Loucy (cell line): Measurements from ENCODE around the gene SCCPDH.

ENCODE experiments used
- H2AFZ ChIP-seq: fragments of 200-600 bp; sonication (generic); 2 replicates; pipeline ENCODE4 v1.6.0; 2016; ENCODE audit warnings: antibody characterized with exemption, mild to moderate bottlenecking, low read length, moderate library complexity
- H3F3A ChIP-seq: fragments of 200-600 bp; 2 replicates; pipeline ENCODE4 v1.6.0; 2016; ENCODE audit warnings: antibody characterized with exemption, low read depth, mild to moderate bottlenecking
- H3K27me3 ChIP-seq: fragments of 200-600 bp; sonication (generic); 2 replicates; pipeline ENCODE4 v1.6.1; 2014; ENCODE audit warnings: low read length, mild to moderate bottlenecking; ENCODE audit not compliant: insufficient read depth, poor library complexity, severe bottlenecking
- H3K36me3 ChIP-seq: fragments of 200-600 bp; sonication (generic); 2 replicates; pipeline ENCODE4 v1.6.1; 2016; ENCODE audit warnings: low read length; ENCODE audit not compliant: insufficient read depth
- H3K4me1 ChIP-seq: fragments of 200-600 bp; sonication (generic); 2 replicates; pipeline ENCODE4 v1.5.1; 2014; ENCODE audit warnings: low read length, mild to moderate bottlenecking; ENCODE audit not compliant: insufficient read depth, poor library complexity, severe bottlenecking
- H3K4me2 ChIP-seq: fragments of 200-600 bp; sonication (generic); 2 replicates; pipeline ENCODE4 v1.6.0; 2014; ENCODE audit warnings: antibody characterized with exemption, low read length, low read depth, mild to moderate bottlenecking; ENCODE audit not compliant: poor library complexity, severe bottlenecking
- H3K4me3 ChIP-seq: fragments of 200-600 bp; sonication (generic); 2 replicates; pipeline ENCODE4 v1.5.1; 2014; ENCODE audit warnings: low read length, mild to moderate bottlenecking, mixed read lengths; ENCODE audit not compliant: poor library complexity, severe bottlenecking
- H3K79me2 ChIP-seq: fragments of 200-600 bp; sonication (generic); 2 replicates; pipeline ENCODE4 v1.6.1; 2014; ENCODE audit warnings: low read length; ENCODE audit not compliant: insufficient read depth
- H3K9ac ChIP-seq: fragments of 200-600 bp; sonication (generic); 2 replicates; pipeline ENCODE4 v1.6.0; 2014; ENCODE audit warnings: mild to moderate bottlenecking, low read depth, low read length, moderate library complexity; ENCODE audit not compliant: poor library complexity, severe bottlenecking
- H3K9me2 ChIP-seq: fragments of 200-600 bp; sonication (generic); replicated peaks from 2 replicates; pipeline ENCODE4 v1.6.1; 2016; ENCODE audit warnings: low read depth, low read length, mixed read lengths
- H3K9me3 ChIP-seq: fragments of 200-600 bp; sonication (generic); 2 replicates; pipeline ENCODE4 v1.6.1; 2014; ENCODE audit warnings: mild to moderate bottlenecking, antibody characterized with exemption, low read length, low read depth; ENCODE audit not compliant: insufficient read depth
- H4K20me1 ChIP-seq: fragments of 200-600 bp; sonication (generic); 2 replicates; pipeline ENCODE4 v1.6.0; 2014; ENCODE audit warnings: antibody characterized with exemption, low read length, mild to moderate bottlenecking; ENCODE audit not compliant: insufficient read depth, poor library complexity, severe bottlenecking
- EZH2phosphoT487 ChIP-seq: fragments of 200-600 bp; IDR thresholded peaks from 2 replicates; pipeline ENCODE4 v1.6.1; 2018; ENCODE audit warnings: antibody characterized with exemption, mild to moderate bottlenecking, moderate library complexity, borderline replicate concordance
- TF ChIP-seq, protein P1 (sequence below): fragments of 200-600 bp; sonication (generic); conservative IDR thresholded peaks from 2 replicates; pipeline ENCODE4 v1.5.1; 2014; ENCODE audit warnings: mild to moderate bottlenecking, antibody characterized with exemption, low read length

SCCPDH gene

DNA sequence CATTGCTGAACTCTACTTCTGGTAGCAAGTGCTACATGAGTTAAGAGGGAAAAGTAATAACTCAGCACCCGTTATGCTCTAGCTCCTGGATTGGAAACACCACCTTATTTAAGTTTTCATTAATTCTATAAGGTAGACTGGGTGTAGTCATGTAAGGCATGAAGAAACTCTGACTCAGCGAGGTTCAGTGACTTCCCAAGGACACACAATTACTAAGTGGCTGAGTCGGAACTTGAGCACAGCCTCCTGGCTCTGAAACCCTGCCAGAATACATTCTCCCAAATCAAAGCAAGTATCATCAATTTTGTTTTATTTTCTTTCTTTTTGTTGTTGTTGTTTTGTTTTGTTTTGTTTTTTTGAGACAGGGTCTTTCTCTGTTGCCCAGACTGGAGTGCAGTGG is 29.1 kb upstream of the SCCPDH start:
- Histone ChIP-seq H3K9ac (no peak overlapping the region), H3K9me2 (no peaks in the 10 kb centered on the region), H3K36me3 (no peaks in the 10 kb centered on the region), H3K4me2 (no peak overlapping the region), H4K20me1 (no peaks in the 10 kb centered on the region), H3K4me3 (no peak overlapping the region), H3F3A (no peaks in the 10 kb centered on the region), H3K27me3 (no peaks in the 10 kb centered on the region), H3K9me3 (no peaks in the 10 kb centered on the region), H2AFZ (no peak overlapping the region), H3K4me1 (peaks cover 7% of the 10 kb centered on the region), H3K79me2 (no peaks in the 10 kb centered on the region)
- TF ChIP-seq, protein P1, sequence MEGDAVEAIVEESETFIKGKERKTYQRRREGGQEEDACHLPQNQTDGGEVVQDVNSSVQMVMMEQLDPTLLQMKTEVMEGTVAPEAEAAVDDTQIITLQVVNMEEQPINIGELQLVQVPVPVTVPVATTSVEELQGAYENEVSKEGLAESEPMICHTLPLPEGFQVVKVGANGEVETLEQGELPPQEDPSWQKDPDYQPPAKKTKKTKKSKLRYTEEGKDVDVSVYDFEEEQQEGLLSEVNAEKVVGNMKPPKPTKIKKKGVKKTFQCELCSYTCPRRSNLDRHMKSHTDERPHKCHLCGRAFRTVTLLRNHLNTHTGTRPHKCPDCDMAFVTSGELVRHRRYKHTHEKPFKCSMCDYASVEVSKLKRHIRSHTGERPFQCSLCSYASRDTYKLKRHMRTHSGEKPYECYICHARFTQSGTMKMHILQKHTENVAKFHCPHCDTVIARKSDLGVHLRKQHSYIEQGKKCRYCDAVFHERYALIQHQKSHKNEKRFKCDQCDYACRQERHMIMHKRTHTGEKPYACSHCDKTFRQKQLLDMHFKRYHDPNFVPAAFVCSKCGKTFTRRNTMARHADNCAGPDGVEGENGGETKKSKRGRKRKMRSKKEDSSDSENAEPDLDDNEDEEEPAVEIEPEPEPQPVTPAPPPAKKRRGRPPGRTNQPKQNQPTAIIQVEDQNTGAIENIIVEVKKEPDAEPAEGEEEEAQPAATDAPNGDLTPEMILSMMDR = no peak
- no peak for TF ChIP-seq EZH2phosphoT487

GRCh38 chr1:246695666-246696065 is 28.5 kb upstream of the SCCPDH start:
- no peaks in the 10 kb centered on the region for H3K36me3 ChIP-seq
- no peaks in the 10 kb centered on the region for H3K79me2 ChIP-seq
- TF ChIP-seq, protein P1 = no peak
- no peak for TF ChIP-seq EZH2phosphoT487
- no peak overlapping the region for H2AFZ ChIP-seq
- H3K4me1 ChIP-seq = peaks cover 7% of the 10 kb centered on the region
- H3K4me2 ChIP-seq = no peak overlapping the region
- no peak overlapping the region for H3K9ac ChIP-seq
- no peak overlapping the region for H3K4me3 ChIP-seq
- no peaks in the 10 kb centered on the region for H3K9me2 ChIP-seq
- no peaks in the 10 kb centered on the region for H3F3A ChIP-seq
- no peaks in the 10 kb centered on the region for H3K9me3 ChIP-seq
- no peaks in the 10 kb centered on the region for H3K27me3 ChIP-seq
- no peaks in the 10 kb centered on the region for H4K20me1 ChIP-seq

DNA sequence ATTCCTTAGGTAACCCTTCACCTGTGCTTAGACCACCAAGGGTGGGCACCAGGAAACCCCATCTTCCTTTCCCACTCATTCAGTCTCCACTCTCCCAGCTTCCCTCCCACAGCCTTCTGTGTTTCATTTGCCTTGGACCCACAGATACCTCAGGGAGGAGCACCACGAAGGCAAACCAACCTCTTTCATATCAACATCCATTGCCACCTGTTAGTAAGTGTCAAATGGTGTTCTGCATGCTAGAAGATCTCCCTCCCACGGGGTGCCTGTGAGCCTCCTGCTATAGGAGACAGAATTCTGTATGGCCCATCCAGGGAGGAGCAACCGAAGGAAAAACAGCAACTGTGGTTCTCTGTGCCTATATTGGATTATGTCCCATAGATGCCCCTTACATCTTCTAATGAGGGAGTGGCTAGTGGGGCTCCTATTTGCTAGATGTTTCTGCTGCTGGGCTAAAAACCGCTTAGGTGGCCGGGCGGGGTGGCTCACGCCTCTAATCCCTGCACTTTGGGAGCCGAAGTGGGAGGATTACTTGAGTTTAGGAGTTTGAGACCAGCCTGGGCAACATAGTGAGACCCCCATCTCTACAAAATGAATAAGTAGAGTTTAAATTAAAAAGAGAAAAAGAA is 25.6 kb upstream of the SCCPDH start:
- no peaks in the 10 kb centered on the region for H3K27me3 ChIP-seq
- no peaks in the 10 kb centered on the region for H3K9me3 ChIP-seq
- peak overlapping the region; percentile 78 for H3K9ac ChIP-seq
- H3K79me2 ChIP-seq = no peaks in the 10 kb centered on the region
- H3K36me3 ChIP-seq = no peaks in the 10 kb centered on the region
- H3K4me3 ChIP-seq = peak overlapping the region; percentile 58
- TF ChIP-seq EZH2phosphoT487 = no peak
- TF ChIP-seq, protein P1 = no peak
- H3K9me2 ChIP-seq = no peaks in the 10 kb centered on the region
- no peaks in the 10 kb centered on the region for H3F3A ChIP-seq
- peaks cover 7% of the 10 kb centered on the region for H3K4me1 ChIP-seq
- peak overlapping the region; percentile 54 for H2AFZ ChIP-seq
- peak overlapping the region; percentile 69 for H3K4me2 ChIP-seq
- no peaks in the 10 kb centered on the region for H4K20me1 ChIP-seq
